Suppressor macrophage treated with lipopolysaccharide for 4 hours (primary cell): ENCODE measurements around the gene MAML2.

Source experiments
- DNase-seq: peaks from one replicate; pipeline ENCODE4 v3.0.0-alpha.2; 2020

The MAML2 gene

DNA sequence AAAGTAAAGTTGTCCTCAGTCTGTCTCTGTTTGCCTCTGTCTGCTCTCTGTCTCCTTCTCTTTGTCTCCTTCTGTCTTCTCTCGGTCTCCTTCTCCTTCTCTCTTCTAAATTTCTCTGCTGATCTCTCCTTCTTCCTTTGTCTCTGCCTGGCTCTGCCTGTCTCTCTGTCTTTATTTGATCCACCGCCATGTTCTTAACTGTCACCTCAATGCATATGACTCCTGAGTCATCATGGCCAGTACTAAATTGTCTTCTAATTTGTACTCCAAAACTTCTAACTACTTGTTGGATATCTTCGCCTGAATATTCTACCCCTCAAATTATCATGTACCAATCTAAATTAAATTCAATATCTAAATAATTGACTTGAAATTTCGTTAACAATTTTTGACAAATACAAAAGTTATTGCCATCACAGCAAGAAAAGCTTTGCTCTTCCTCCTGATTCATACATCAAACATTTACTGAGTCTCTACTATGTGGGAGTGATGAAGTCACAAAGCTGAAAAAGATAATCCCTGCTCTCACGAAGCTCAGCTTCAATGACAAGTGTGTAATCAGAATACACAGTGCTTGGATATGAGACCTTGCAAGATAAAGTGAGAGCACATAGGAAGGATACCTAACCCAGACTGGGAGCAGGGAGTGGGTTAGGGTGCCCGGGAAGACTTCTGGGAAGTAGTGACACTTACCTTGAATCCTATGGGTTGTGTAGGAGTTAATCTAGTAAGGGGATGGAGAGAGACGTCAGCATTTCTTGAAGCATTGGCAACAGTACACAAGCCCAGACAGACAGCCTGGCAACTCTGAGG is 193.0 kb downstream of the MAML2 start:
- peak; percentile 32 for DNase-seq

DNA sequence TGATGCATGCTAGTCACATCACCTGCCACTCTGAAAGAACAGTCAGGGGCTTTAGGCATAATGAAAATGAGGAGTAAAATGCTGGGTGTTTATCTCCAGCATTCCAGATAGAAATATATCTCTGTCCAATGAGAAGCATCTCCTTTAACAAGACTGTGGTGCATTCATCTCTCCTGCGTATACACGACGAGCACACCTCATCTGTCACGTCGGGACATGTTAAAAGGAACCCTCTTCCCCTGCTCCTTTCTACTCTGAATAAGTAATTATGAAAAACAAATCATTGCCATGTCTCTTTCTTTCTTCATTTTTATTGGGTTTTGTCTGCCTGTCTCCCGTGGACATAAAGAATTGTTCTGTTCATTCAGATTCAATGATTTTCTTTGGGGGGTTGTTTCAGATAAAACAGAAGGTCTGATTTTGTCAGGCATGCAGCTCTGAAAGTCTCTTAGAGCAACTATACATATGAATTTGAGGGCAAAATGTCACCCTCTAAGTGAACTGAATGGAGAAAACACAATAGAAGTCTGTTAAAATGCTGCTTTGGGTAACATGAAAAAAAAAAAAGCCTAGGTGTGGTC is 195.0 kb downstream of the MAML2 start:
- no peak for DNase-seq

DNA sequence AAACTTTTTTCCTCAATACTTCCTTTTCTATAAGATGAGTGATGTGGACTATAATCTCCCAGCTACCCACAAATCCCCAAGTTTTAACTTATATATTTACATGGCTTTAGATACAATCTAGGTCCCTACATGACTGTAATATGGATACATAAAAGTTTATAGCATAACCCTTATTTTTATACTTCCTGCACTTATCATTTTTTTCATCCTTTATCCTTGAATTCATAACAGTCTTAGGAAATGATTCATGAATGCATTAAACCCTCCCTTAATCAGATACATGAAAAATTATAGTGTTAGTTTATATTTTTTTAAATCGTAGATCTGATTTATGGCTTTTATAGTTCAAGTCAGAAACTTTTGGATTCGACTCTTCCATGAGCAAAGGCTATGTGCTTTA is 195.8 kb downstream of the MAML2 start:
- no peak for DNase-seq

DNA sequence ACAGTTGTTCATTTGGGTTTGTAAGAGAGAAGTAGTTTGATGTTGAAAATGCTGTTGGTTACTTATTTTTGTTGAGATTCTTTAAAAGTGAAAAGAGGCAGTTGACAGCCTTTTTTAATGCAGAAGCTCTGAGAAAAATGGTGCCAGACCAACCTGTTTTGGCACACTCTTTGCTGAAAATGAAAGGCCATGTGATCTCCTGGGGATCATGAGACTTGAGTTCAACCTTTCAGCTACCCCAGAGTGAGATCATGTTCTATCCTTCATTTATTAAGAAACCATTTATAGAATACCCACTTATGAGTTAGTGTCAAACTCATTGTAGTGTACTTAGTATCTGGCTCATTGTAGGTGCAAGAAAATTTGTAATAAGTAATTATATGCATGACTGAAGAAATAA is 196.2 kb downstream of the MAML2 start:
- no peak for DNase-seq

DNA sequence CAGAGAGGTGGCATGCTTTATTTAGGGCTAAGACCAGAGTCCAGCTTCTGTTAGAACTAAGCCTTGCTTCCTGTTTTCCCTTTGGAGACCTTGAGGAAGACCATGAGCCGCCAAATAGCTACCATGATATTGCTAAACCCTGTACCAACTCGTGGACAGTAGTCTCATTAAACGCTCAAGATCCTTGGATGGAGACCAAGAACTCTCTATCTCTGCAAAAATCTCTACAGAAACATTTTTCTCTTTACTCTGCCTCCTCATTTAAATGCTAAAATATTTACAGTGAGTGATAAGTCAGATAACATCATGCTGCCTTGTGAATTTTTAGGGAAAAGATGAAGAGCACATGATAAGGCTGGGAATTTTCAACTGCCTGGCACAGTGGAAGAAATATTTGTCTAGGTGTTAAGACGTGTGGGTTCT is 197.8 kb downstream of the MAML2 start:
- DNase-seq = no peak

DNA sequence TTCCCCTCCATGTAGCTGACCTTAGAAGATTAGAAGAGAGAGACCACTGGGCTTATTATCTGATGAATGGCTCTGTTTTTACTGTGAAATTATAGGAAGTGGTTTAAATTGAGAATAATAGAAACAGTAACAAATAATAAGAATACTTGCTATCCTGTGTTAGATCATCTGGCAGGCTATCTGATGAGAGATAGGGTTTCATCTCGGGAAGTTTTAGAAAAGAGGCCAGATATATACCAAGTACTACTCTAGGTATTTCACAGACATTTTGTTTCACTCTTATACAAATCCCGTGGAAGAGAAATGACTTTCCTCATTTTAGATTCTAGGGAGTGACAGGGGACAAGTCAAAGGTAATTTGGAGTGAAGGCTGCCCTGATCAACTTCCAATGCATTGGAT is 198.4 kb downstream of the MAML2 start:
- DNase-seq = no peak

DNA sequence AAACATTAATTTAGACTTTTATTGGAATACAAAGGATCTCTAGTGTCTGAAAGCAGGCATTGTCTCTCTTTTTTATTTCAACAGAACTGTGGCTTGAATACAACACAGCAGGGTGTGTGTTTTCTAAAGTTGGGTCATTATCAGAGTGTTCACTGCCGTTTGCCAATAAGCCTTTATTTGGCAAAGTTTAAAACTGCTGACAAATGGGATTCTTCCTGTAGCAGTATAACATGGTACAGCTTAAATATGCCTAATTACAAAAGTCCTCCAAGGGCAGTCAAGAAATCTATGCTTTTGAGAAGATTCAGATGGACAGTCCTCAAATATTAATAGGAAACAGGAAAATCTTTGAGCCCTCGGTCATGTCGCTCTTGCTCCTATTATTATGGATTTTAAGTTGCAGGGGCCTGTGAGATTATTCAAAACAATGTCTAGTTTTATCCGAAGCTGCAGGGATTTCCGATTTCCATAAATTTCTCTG is 199.9 kb downstream of the MAML2 start:
- DNase-seq = no peak

DNA sequence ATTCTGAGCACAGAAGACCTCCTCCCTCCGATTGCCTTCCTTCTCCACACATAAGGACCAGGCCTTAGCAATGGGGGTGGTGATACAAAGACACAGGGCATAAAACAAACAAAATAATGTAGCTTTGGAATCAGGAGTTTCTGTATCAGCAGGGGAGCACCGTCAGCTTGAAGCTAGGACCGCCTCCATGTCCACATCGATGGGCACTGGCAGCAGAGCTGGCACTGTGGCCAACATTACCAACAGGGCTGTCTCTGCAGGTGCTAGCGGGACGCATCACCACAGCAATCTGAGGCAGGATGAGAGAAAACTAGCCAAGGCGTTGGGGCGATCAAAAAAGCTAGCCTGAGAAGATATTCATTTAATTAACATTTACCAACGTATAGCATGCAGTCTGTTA is 201.4 kb downstream of the MAML2 start:
- DNase-seq = no peak

DNA sequence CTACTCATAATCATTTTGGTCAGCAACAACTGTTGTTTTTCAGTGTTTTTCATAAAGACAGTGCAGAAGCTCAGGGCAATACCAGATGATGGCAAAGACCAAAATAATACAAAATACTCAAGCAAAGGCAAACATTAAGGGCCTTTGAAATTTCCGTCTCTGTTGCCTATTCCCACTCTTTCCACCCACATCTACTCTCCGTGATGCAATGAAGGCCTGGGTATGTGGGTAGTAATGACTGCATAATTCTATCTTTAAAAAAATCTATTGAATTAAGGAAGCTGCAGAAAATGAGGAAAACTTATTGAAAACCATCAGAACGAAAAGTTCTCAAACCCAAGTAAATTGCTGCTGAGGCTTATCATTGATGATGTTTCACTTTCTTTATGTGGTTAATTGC is 203.3 kb downstream of the MAML2 start:
- peak; percentile 53 for DNase-seq

DNA sequence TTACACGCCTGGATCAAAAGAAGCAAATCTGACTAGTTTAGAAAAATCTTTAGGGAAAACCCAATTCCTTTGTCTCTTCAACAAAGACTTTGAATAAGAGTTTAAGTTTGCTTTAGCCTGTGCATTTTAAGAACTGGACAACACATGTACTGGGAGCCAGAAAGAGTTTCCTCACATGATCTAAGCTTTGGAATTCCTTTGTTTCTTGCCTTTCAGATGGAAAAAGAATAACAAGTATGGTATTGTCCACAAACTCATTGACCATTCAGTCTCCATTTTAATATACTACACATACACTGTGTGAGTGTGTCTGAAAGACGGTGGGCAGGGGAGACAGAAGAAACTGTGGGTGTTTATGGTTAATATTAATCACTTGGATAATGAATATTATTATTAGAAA is 205.6 kb downstream of the MAML2 start:
- no peak for DNase-seq

DNA sequence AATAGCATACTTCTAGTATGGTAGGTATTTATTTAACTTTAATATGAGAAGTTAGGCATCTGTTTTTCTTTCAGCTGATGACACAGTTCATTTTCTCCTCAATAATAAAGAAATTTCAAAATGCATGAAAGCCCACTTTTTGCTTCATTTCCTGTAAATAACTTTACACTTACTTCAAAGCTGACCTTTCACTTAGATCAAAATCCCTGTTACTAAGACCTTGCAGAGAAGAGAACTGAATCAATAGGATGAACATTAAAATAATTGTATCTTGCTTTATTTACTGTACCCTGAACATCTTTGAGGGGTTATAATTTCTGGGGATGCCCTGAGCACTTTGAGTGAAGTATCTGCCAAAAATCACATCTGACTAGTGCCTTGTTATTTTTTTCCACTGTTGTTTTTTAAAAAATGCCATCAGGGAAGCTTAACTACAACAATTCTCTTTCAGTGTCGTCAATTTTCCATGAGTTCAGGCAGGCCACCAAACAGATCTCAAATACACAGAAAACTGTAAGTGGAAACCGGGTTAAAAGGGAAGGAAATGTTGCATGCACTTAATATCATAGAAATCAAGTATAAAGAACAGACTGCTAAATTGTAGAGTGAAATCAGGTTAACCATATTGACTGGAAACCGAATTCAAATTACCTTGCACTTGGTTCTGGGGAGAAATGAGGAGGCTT is 206.2 kb downstream of the MAML2 start:
- DNase-seq = peak; percentile 31

DNA sequence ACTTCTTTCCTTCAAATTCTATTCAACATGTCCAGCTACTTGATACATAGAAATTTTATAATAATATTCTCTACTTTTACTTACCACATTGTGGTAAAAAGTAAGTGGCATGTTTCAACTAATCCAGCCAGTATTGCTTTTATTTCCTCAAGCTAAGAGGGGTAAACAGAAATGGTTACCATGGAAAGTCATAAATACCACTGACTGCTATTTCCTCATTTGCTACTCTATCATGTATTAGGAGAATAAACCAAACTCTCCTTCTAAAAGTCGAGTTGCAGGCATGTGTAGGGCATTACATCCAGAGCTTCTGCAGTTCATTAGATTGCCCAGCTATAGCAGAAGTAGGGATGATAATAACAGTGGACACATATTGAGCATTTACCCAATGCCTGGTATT is 208.4 kb downstream of the MAML2 start:
- peak; percentile 64 for DNase-seq

DNA sequence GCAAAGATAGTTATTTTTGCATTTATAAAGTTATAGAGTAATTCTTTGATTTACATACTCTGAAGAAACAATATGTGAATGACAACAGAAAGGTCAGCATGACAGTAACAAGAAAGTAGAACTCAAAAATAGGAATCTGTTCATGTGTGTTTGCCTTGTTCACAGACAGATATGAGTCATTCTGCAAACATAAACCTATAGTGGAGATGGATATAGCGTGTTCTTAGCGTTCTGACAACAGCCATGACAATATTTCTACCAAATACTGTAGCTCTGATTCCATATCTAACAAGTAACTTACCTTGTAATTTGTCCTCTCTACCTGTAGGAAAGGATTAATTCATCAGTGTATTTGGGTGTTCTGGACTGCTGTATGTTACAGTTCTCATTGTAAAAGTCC is 210.6 kb downstream of the MAML2 start:
- no peak for DNase-seq

DNA sequence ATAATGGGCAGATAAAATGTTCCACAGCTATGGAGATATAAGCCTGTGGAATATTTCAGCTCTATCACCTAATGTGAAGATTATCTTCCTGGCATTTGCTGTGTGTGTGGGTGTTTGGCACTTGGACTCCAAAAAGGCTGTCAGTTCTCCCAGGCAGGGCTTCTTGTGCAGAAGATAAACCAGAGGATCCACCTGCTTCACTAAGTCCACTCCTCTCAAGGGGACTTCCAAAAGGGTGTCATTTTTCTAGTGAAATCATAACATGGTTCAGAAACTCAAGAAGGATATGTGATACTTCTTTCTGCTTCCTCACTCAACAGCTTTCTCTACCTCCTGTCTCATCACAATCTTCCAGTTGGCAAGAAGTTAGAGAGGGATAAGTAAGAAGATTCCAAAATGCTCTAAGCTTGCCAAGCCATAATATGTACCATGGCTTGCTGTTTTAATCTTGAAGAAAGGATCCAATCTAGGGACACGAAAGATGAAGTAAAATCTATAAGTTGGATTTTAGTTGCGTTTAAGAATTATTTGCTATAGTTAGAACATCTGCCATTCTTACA is 212.9 kb downstream of the MAML2 start:
- DNase-seq = no peak

DNA sequence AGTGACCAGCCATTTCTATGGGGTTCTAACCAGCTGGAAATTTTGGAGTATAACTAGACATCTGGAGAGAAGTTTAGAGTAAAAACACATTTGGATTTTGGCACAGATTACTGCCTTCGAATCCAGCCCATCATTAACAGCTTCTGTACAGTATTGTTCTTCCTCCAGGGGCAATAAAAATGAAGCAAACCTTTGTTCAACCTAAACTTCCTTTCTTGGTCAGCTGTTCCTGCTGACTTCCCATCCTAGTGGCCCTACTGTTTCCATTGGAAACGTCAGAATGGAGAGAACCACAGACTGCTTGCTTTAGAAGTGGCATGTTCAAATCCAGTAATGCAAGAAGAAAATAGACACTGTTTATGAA is 215.4 kb downstream of the MAML2 start:
- DNase-seq = no peak

DNA sequence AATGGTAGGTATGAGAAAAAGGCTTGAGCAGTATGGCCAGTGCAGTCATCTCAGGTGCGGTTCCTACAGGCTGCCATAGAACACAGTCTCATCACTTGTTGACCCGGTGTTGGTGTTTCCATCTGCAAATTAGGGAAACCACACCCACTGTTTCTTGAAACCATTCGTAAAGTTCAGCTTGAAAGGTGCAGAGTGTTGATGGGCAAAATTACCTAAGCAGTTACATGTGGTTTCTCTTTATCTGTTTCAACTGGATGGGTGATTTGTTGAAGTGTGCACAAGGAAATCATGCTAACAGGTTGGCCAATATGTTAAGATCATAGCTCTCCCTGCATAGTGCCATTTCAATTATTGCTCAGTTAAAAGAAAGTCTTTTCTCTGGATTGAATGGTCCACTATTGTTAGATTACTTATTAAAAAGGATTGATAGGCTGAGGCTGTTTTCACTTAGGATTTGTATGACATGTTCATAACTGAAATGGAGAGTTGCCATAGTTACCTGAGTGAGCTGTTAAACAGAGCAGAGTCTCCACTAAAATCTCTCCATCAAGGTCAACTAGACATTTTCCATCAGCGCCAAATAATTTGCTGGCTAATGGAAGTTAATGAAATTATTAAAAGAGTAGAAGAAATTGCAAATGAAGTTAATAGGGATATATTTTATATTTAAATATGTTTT is 215.9 kb downstream of the MAML2 start:
- DNase-seq = no peak

DNA sequence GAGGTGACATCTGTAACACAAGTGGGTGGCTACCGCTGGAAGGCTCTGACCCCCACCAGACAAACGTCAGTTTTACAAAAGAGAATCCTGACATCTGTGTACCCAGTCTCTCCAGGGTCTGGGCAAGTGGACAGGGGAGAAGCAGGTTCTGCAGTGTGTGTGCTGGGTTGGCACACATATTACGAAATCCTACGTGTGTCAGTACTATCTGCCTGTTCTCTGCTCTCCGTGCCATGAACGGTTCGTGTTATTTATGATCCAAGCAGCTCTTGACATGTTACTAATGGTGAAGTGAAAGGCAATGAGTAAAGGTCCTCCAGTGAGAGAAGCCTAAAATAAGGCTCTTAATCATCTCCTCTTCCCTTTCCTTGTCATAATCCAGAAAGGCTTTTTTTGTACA is 217.6 kb downstream of the MAML2 start:
- no peak for DNase-seq

DNA sequence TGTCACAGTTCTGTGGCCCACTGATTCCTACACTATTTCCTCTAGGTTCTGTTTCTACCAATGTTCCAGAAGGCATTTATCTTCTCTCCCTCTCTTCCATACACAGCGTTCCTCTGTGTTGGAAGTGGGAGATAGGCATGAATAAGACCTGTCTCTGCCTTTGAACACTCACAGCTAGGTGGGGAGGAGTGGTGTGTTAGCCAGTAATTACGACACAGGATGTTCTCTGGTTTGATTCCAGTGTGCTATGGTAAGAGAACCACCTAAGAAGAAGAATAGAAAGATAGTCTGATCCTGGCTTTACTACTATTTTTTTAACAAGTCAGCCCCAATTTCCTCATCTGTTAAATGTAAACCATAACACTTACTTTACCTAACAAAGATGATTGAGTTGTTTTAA is 218.8 kb downstream of the MAML2 start:
- no peak for DNase-seq

DNA sequence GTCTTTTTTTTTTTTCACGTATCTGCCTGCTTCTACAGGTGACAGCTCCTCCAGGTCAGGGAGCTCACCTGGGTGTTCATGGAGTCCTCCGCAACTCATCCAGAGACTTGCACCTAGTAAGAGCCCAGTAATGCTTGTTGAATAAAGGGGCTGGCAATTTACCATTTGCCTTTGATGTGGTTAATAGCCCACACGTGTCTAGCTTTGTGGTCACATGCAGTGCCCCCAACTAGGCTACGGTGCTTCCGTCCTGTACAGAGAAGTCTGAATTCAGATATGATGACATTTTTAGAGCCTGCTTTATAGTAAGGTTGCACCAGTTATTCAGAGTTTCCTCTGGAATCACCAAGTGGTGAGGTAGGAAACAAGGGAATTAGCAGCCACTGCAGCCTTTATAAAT is 219.7 kb downstream of the MAML2 start:
- no peak for DNase-seq

DNA sequence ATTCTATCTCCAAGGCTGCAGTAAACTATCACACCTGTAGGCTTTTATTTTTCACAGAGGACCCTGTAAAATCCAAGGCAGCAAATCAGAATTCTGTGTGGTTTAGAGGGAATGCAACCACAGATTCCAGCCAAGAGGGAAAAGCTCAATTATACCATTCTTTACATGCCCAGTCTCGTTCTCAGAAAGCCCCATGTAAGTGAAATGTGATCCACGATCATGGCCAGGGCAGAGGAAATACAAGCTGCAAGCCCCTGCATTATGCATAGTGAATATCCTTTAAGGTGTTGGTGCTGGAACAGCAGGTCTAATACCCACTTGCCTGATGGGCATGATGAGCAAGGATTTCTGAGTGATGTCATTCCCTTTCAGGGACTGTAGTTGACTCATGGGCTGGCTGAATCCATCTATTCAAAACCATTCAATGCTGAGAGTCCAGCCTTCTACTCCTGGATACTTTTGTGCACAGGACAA is 220.4 kb downstream of the MAML2 start:
- peak; percentile 31 for DNase-seq

DNA sequence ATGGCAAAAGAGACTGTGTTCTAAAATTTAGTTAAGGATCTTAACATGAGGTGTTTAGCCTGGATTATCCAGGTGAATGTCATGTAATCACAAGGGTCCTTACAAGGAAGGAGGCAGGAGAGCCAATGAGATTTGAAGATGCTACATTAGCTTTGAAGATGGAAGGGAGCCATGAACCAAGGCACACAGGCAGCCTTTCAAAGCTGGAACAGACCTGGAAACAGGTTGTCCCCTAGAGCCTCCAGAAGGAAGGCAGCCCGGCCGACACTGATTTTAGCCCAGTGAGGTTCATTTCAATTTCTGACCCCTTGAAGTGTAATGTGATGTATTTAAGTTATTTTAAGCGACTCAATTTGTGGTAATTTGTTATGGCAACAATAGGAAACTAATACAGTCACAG is 223.8 kb downstream of the MAML2 start:
- DNase-seq = no peak

DNA sequence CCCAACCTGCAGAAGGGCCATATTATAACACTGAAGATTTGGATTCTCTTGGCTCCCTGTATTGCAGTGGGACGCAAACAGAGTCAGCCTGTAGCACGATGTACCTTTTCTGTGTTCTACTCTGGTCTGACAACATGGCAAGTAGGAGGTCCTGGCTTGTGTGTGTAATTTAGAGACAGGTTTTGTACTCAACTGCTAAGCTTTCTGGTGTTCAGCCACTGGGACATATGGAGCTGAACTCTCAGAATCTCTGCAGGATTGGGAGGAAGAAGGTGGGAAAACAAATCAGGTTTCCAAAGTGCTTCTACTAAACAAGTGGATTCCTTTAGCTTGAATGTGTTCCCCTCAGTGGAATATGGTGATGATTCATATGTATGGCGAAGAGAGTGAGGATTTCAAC is 226.6 kb downstream of the MAML2 start:
- no peak for DNase-seq
